PC-9 (cell line): Measurements from ENCODE around the gene ATP5PD. TPM values are rescaled to one million over a fixed set of nuclear protein-coding genes. Genes with fewer than 3 reads are reported as not detected.

Experiments
- BruUV-seq: library from RNA; stranded (reverse); fragments of 400-500 nt; replicated peaks from 2 replicates; lab custom pipeline; 2021; lab: Mats Ljungman, UMichigan
- CTCF ChIA-PET: fragments of 300-600 bp; sonication (Branson Sonifier 250); formaldehyde crosslinking; loops from one replicate; lab custom pipeline; 2022; ENCODE audit warnings: antibody characterized with exemption; lab: Charles Lee
- POLR2A ChIA-PET: fragments of 300-600 bp; sonication (Branson Sonifier 250); formaldehyde crosslinking; loops from one replicate; lab custom pipeline; 2022; ENCODE audit warnings: antibody characterized with exemption; ENCODE audit not compliant: unreplicated experiment; lab: Charles Lee
- DNase-seq, 2 experiments: peaks; one replicate each; pipeline versions ENCODE4 v3.0.0 to v3.0.0-alpha.2; 2015 to 2022; ENCODE audit warnings: mixed read lengths in 1 of 2
- H2AFZ ChIP-seq: fragments of 200-600 bp; sonication (generic); 2 replicates; pipeline ENCODE4 v1.8.1; 2017; ENCODE audit warnings: antibody characterized with exemption
- H3F3A ChIP-seq: fragments of 200-600 bp; sonication (generic); 2 replicates; pipeline ENCODE4 v1.8.1; 2017; ENCODE audit warnings: antibody characterized with exemption, mild to moderate bottlenecking, low read depth; ENCODE audit not compliant: insufficient read depth
- H3K27ac ChIP-seq: fragments of 200-600 bp; sonication (generic); 2 replicates; pipeline ENCODE4 v1.6.1; 2016; ENCODE audit warnings: mixed run types
- H3K27me3 ChIP-seq: fragments of 200-600 bp; sonication (generic); 2 replicates; pipeline ENCODE4 v1.6.1; 2016; ENCODE audit warnings: low read depth, mixed run types; ENCODE audit not compliant: insufficient read depth
- H3K36me3 ChIP-seq: fragments of 200-600 bp; sonication (generic); 2 replicates; pipeline ENCODE4 v1.6.1; 2016; ENCODE audit warnings: low read depth, mixed run types
- H3K4me1 ChIP-seq: fragments of 200-600 bp; sonication (generic); replicated peaks from 2 replicates; pipeline ENCODE4 v1.6.1; 2016; ENCODE audit warnings: mixed run types; ENCODE audit not compliant: insufficient read depth
- H3K4me2 ChIP-seq: fragments of 200-600 bp; sonication (generic); 2 replicates; pipeline ENCODE4 v1.6.1; 2017; ENCODE audit warnings: mixed run types
- H3K4me3 ChIP-seq: fragments of 200-600 bp; sonication (generic); 2 replicates; pipeline ENCODE4 v1.6.1; 2016; ENCODE audit warnings: mixed run types
- H3K79me2 ChIP-seq: fragments of 200-600 bp; sonication (generic); 2 replicates; pipeline ENCODE4 v1.6.1; 2017; ENCODE audit warnings: low read depth, mixed run types
- H3K9me2 ChIP-seq: fragments of 200-600 bp; sonication (generic); 2 replicates; pipeline ENCODE4 v1.8.1; 2017; ENCODE audit warnings: mild to moderate bottlenecking; ENCODE audit not compliant: insufficient read depth
- H3K9me3 ChIP-seq: fragments of 200-600 bp; sonication (generic); 2 replicates; pipeline ENCODE4 v1.8.1; 2016; ENCODE audit warnings: low read depth; ENCODE audit not compliant: insufficient read depth
- H4K20me1 ChIP-seq: fragments of 200-600 bp; sonication (generic); 2 replicates; pipeline ENCODE4 v1.8.1; 2017; ENCODE audit not compliant: insufficient read depth
- CTCF ChIP-seq: fragments of 200-600 bp; sonication (generic); conservative IDR thresholded peaks from 2 replicates; pipeline ENCODE4 v1.6.1; 2017; ENCODE audit warnings: mixed run types, antibody characterized with exemption, mild to moderate bottlenecking, moderate library complexity
- EZH2 ChIP-seq: fragments of 200-600 bp; sonication (generic); IDR thresholded peaks from 2 replicates; pipeline ENCODE4 v1.8.0; 2017; ENCODE audit warnings: antibody characterized with exemption, low read depth
- intact Hi-C: fragments of 100-400 bp; cut with micrococcal nuclease; formaldehyde crosslinking; loops from one replicate; pipeline ENCODE4 v1.10.0; 2022; ENCODE audit not compliant: unreplicated experiment
- total RNA-seq: library from RNA; stranded (reverse); gene quantifications from 2 replicates; pipeline ENCODE4 v1.2.3, GENCODE V29; 2021

The ATP5PD gene
- total RNA-seq, 1 experiment from 2014 or later, result 336 TPM

DNA sequence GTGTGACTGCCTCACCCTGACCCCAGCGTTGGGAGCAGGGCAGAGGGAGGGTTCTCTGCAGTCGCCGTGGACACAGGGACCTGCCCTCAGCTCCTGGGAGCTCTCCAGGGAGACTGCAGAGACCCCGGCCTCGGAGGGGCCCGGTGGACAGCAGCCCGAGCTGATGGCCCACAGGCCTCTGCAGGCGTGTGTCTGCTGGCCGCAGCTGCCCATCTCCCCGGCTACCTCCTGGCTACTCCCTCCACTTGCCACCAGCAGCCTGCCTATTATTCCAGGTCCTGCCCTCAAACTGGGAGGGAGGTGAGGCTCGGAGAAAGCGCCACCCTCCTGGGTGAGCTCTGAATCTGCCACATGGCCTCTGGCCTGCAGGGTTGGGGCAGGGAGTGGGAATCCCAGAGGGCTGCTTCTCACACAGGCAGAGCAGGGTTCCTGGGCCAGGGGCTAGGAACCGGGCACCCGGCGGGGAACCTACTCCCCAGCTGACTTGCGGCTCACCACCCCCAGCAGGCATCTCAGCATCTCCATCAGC is 48.2 kb upstream of the ATP5PD start:
- Histone ChIP-seq H3K9me2 (no peaks in the 10 kb centered on the region), H3K79me2 (peaks cover 76% of the 10 kb centered on the region), H3K27ac (peak overlapping the region; percentile 89), H3K9me3 (no peaks in the 10 kb centered on the region), H3K4me2 (peak overlapping the region; percentile 90), H3K27me3 (no peaks in the 10 kb centered on the region), H3K4me1 (peaks cover 70% of the 10 kb centered on the region), H3K36me3 (peaks cover 26% of the 10 kb centered on the region; the same call in 1 of the 2 replicates), H4K20me1 (peaks cover 4% of the 10 kb centered on the region; the same call in 1 of the 2 replicates), H3K4me3 (no peak overlapping the region), H2AFZ (no peak overlapping the region), H3F3A (peaks cover 62% of the 10 kb centered on the region)
- no TSS peak for BruUV-seq
- ChIA-PET CTCF (interaction anchor here (0.5 kb wide), 2 partner anchors 76 to 237 kb away, joined by 4 to 6 read pairs; no protein-coding TSS in a partner anchor), POLR2A (no interaction called here)
- intact Hi-C loops, result no loop called here
- no peak for TF ChIP-seq EZH2
- no peak for TF ChIP-seq CTCF
- DNase-seq, result no peak

DNA sequence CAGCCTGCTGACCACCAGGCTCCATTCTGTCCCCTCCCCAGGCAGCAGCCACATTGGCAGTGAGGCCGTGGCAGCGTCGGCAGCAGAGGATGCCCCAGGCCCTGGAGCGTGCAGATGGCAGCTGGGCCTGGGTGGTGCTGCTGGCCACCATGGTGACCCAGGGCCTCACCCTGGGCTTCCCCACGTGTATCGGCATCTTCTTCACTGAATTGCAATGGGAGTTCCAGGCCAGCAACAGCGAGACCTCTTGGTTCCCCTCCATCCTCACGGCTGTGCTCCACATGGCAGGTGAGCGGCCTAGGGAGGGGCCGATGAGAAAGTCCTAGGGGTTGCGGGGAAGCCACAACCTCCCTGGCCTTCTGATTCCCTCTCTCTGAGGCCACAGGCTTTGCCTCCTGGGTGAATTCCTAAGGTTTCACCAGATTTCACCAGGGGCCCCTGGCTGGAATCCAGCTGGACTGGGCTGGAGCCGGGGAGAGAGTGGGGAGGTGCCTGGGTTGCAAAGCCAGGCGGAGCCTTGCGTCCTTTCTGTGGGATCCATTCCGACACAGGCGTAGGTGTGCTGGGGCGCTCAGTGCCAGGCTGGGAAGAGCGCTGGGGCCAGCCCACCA is 46.9 kb upstream of the ATP5PD start:
- peaks cover 83% of the 10 kb centered on the region for H3K79me2 ChIP-seq
- DNase-seq, result peak in 1 of 2 experiments; percentile 84
- POLR2A ChIA-PET, result no interaction called here

More for the DNA sequence above, 46.9 kb upstream of the ATP5PD start:
- peak overlapping the region; percentile 89 for H3K27ac ChIP-seq
- TF ChIP-seq EZH2 (no peak), CTCF (no peak)
- H3K9me2 ChIP-seq, result no peaks in the 10 kb centered on the region
- H3K9me3 ChIP-seq, result no peaks in the 10 kb centered on the region
- CTCF ChIA-PET, result interaction anchor here (0.5 to 0.6 kb wide), 2 partner anchors 29 to 595 kb away, joined by 3 to 5 read pairs; no protein-coding TSS in a partner anchor
- peaks cover 79% of the 10 kb centered on the region for H3K4me1 ChIP-seq
- no peaks in the 10 kb centered on the region for H3K27me3 ChIP-seq
- peak overlapping the region; percentile 90 for H3K4me2 ChIP-seq
- BruUV-seq, result no TSS peak
- H3K4me3 ChIP-seq, result peak overlapping the region; percentile 40; the same call in 1 of the 2 replicates
- intact Hi-C loops, result loop anchor here (1.0 kb wide), 1 partner anchor 66 kb away; no protein-coding TSS in a partner anchor
- H3K36me3 ChIP-seq, result 0 out of 2 replicates have a peak, but pooled peaks cover 14% of the 10 kb centered on the region
- no peak overlapping the region for H2AFZ ChIP-seq
- peaks cover 4% of the 10 kb centered on the region; the same call in 1 of the 2 replicates for H4K20me1 ChIP-seq
- peaks cover 71% of the 10 kb centered on the region for H3F3A ChIP-seq
